CD8-positive, alpha-beta memory T cell (primary cell): ENCODE measurements around the gene DNASE1L2. TPM values are rescaled to one million over a fixed set of nuclear protein-coding genes. Genes with fewer than 3 reads are reported as not detected.

ENCODE experiments used
- CTCF ChIA-PET: fragments of 350-600 bp; sonication (Branson Sonifier 250); formaldehyde crosslinking; loops from one replicate; lab custom pipeline; 2021; ENCODE audit warnings: antibody characterized with exemption; lab: Charles Lee
- POLR2A ChIA-PET: fragments of 350-600 bp; sonication (Branson Sonifier 250); formaldehyde crosslinking; loops from one replicate; lab custom pipeline; 2021; ENCODE audit warnings: antibody characterized with exemption; lab: Charles Lee
- DNase-seq, 5 donors: peaks; one replicate each; pipeline versions ENCODE4 v3.0.0 to v3.0.0-alpha.2; 2020 to 2022; ENCODE audit warnings: mixed read lengths in 1 of 5
- H3K27ac ChIP-seq: one replicate; pipeline ENCODE4 v1.7.0; 2013; ENCODE audit warnings: low read depth, mild to moderate bottlenecking, low read length, moderate library complexity
- H3K27me3 ChIP-seq: 2 replicates; pipeline ENCODE4 v1.7.0; 2013; ENCODE audit warnings: low read length, mild to moderate bottlenecking; ENCODE audit not compliant: insufficient read depth, poor library complexity, severe bottlenecking
- H3K36me3 ChIP-seq: 2 replicates; pipeline ENCODE4 v1.7.0; 2013; ENCODE audit warnings: mild to moderate bottlenecking, low read length, moderate library complexity; ENCODE audit not compliant: insufficient read depth
- H3K4me1 ChIP-seq: 2 replicates; pipeline ENCODE4 v1.7.0; 2013; ENCODE audit warnings: mild to moderate bottlenecking, low read length, moderate library complexity; ENCODE audit not compliant: insufficient read depth
- H3K4me3 ChIP-seq: 2 replicates; pipeline ENCODE4 v1.7.0; 2013; ENCODE audit warnings: mild to moderate bottlenecking, low read length
- H3K9me3 ChIP-seq: 2 replicates; pipeline ENCODE4 v1.7.0; 2013; ENCODE audit warnings: mild to moderate bottlenecking, low read length
- H3K27ac Mint-ChIP-seq, 8 donors: one replicate each; pipeline ENCODE4 v1.8.0; 2020 to 2021; ENCODE audit warnings: mixed read lengths in 8 of 8, mild to moderate bottlenecking in 6 of 8, inconsistent platforms in 3 of 8, moderate library complexity in 3 of 8
- H3K27me3 Mint-ChIP-seq, 2 donors: one replicate each; pipeline ENCODE4 v1.8.0; 2020 to 2021; ENCODE audit warnings: mixed read lengths in 2 of 2, mild to moderate bottlenecking in 1 of 2, moderate library complexity in 1 of 2
- H3K36me3 Mint-ChIP-seq, 3 donors: one replicate each; pipeline ENCODE4 v1.8.0; 2020 to 2021; ENCODE audit warnings: mixed read lengths in 3 of 3, inconsistent platforms in 1 of 3, mild to moderate bottlenecking in 1 of 3
- H3K4me1 Mint-ChIP-seq, 3 donors: one replicate each; pipeline ENCODE4 v1.8.0; 2020 to 2021; ENCODE audit warnings: mixed read lengths in 3 of 3, inconsistent platforms in 1 of 3, mild to moderate bottlenecking in 1 of 3
- H3K4me3 Mint-ChIP-seq, 7 donors: one replicate each; pipeline ENCODE4 v1.8.0; 2020 to 2021; ENCODE audit warnings: mixed read lengths in 7 of 7, mild to moderate bottlenecking in 6 of 7, moderate library complexity in 4 of 7, inconsistent platforms in 2 of 7
- H3K9me3 Mint-ChIP-seq, 5 donors: one replicate each; pipeline ENCODE4 v1.8.0; 2020 to 2022; ENCODE audit warnings: mixed read lengths in 5 of 5, mild to moderate bottlenecking in 3 of 5, moderate library complexity in 2 of 5, inconsistent platforms in 1 of 5
- polyA plus RNA-seq: library from polyadenylated mRNA; unstranded; fragments of 300-500 nt; fragmentation: Illumina TruSeq; gene quantifications from one replicate; pipeline ENCODE4 v1.2.3, GENCODE V29; 2021
- total RNA-seq, 2 experiments: library from RNA; stranded (reverse); gene quantifications; one replicate each; pipeline ENCODE4 v1.2.3, GENCODE V29; 2021

DNASE1L2 gene
- total and polyA plus RNA-seq, 3 experiments from 2014 or later, result 1.4 to 1.5 TPM; not detected in 1

DNA sequence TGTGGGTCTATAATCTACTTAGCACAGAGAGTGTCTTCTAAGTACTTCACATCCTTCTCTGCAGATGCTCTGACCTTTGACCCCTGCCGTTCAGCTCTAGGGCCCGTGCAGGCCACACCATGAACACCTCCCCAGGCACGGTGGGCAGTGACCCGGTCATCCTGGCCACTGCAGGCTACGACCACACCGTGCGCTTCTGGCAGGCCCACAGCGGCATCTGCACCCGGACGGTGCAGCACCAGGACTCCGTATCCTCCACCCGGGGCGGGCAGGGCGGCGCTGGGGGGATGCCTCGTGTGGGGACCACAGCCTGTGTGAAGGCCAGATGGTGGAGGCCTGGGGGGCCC is 30.3 kb upstream of the DNASE1L2 start:
- H3K27ac Mint-ChIP-seq, result peak overlapping the region; percentile 46 to 90 (median 78)
- H3K36me3 ChIP-seq, result peaks cover 3% of the 10 kb centered on the region
- ChIA-PET POLR2A (interaction anchor here (0.7 to 2.5 kb wide), 4 partner anchors 9 to 241 kb away, joined by 3 to 20 read pairs (median 3); partner anchors contain the start of genes PGP and RPS2), CTCF (interaction anchor here (0.6 to 3.9 kb wide), 5 partner anchors 9 to 141 kb away, joined by 3 to 17 read pairs (median 4); partner anchors contain the start of genes ECI1 and PGP)
- H3K4me1 ChIP-seq, result peaks cover 17% of the 10 kb centered on the region
- peak overlapping the region; percentile 84 for H3K4me3 ChIP-seq
- H3K36me3 Mint-ChIP-seq, result peaks cover 0 to 30% (median 4%) of the 10 kb centered on the region in 3 donors
- DNase-seq, result no peak
- no peaks in the 10 kb centered on the region for H3K9me3 ChIP-seq
- no peaks in the 10 kb centered on the region for H3K9me3 Mint-ChIP-seq
- peaks cover 14 to 32% (median 21%) of the 10 kb centered on the region in 3 donors for H3K4me1 Mint-ChIP-seq
- H3K27ac ChIP-seq, result peak overlapping the region; percentile 81
- H3K4me3 Mint-ChIP-seq, result peak overlapping the region; percentile 70 to 95 (median 82)
- H3K27me3 Mint-ChIP-seq, result no peaks in the 10 kb centered on the region
- no peaks in the 10 kb centered on the region for H3K27me3 ChIP-seq

DNA sequence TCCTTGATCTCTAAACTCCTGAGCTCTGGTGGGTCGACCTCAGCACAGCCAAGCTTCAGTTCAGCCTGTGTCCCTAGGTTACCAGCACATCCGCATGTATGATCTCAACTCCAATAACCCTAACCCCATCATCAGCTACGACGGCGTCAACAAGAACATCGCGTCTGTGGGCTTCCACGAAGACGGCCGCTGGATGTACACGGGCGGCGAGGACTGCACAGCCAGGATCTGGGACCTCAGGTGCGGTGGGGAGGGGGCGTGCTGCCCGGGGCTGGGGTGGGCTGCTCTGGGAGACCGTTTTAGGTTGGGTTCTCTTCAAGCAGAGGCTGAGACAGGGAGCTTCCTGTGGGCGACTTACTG is 29.8 kb upstream of the DNASE1L2 start:
- Histone ChIP-seq H3K27me3 (no peaks in the 10 kb centered on the region), H3K36me3 (peaks cover 3% of the 10 kb centered on the region), H3K27ac (peak overlapping the region; percentile 81), H3K4me1 (peaks cover 17% of the 10 kb centered on the region), H3K9me3 (no peaks in the 10 kb centered on the region), H3K4me3 (peak overlapping the region; percentile 84)
- POLR2A ChIA-PET, result interaction anchor here (0.6 to 2.5 kb wide), 4 partner anchors 8 to 876 kb away, joined by 3 to 20 read pairs (median 4); partner anchors contain the start of gene PGP
- H3K9me3 Mint-ChIP-seq, result no peaks in the 10 kb centered on the region
- CTCF ChIA-PET, result interaction anchor here (0.6 to 3.9 kb wide), 4 partner anchors 12 to 140 kb away, joined by 4 to 17 read pairs (median 4); partner anchors contain the start of gene ECI1
- peaks cover 14 to 32% (median 21%) of the 10 kb centered on the region in 3 donors for H3K4me1 Mint-ChIP-seq
- H3K27ac Mint-ChIP-seq, result peak overlapping the region in 6 of 8 donors; percentile 22 to 90 (median 80)
- no peaks in the 10 kb centered on the region for H3K27me3 Mint-ChIP-seq
- no peak for DNase-seq
- H3K36me3 Mint-ChIP-seq, result peaks cover 0 to 30% (median 4%) of the 10 kb centered on the region in 3 donors
- peak overlapping the region; percentile 70 to 95 (median 82) for H3K4me3 Mint-ChIP-seq

GRCh38 chr16:2206780-2207433 is 29.3 kb upstream of the DNASE1L2 start:
- Histone ChIP-seq H3K4me1 (peaks cover 17% of the 10 kb centered on the region), H3K27ac (no peak overlapping the region), H3K4me3 (no peak overlapping the region), H3K36me3 (peaks cover 3% of the 10 kb centered on the region), H3K9me3 (no peaks in the 10 kb centered on the region), H3K27me3 (no peaks in the 10 kb centered on the region)
- Mint-ChIP-seq H3K9me3 (no peaks in the 10 kb centered on the region), H3K4me3 (peak overlapping the region; percentile 32 to 95 (median 74)), H3K27me3 (no peaks in the 10 kb centered on the region), H3K27ac (peak overlapping the region in 3 of 8 donors; percentile 21 to 90 (median 22)), H3K36me3 (peaks cover 0 to 33% (median 4%) of the 10 kb centered on the region in 3 donors), H3K4me1 (peaks cover 14 to 34% (median 21%) of the 10 kb centered on the region in 3 donors)
- POLR2A ChIA-PET, result interaction anchor here (0.6 to 2.5 kb wide), 3 partner anchors 8 to 876 kb away, joined by 3 to 20 read pairs (median 5); partner anchors contain the start of gene PGP
- CTCF ChIA-PET, result interaction anchor here (1.1 to 3.9 kb wide), 2 partner anchors 13 to 52 kb away, joined by 5 to 17 read pairs; no protein-coding TSS in a partner anchor
- DNase-seq, result no peak

DNA sequence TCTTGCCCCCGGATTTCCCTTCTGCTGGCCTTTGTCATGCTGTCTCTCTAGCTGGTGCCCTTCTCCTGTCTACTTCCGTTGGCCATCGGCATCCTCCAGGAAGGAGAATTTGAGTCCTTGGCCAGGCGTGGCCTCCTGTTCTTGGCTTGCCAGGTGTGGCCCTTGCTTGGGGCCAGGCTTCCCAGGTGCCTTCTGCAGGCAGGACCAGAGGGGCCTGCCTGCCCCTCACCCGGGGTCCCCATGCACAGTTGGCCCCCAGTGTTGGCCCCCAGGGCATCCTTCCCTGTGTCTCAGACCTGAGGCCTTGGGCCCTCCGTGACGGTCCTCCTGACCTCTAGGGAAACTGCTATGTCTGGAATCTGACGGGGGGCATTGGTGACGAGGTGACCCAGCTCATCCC is 28.4 kb upstream of the DNASE1L2 start:
- peaks cover 3% of the 10 kb centered on the region for H3K36me3 ChIP-seq
- no peaks in the 10 kb centered on the region for H3K27me3 Mint-ChIP-seq
- H3K9me3 Mint-ChIP-seq, result no peaks in the 10 kb centered on the region
- H3K27ac ChIP-seq, result no peak overlapping the region
- H3K4me1 Mint-ChIP-seq, result peaks cover 19 to 42% (median 25%) of the 10 kb centered on the region in 3 donors
- H3K9me3 ChIP-seq, result no peaks in the 10 kb centered on the region
- H3K4me3 ChIP-seq, result no peak overlapping the region
- DNase-seq, result no peak
- H3K4me1 ChIP-seq, result peaks cover 22% of the 10 kb centered on the region
- POLR2A ChIA-PET, result no interaction called here
- H3K36me3 Mint-ChIP-seq, result peaks cover 0 to 40% (median 4%) of the 10 kb centered on the region in 3 donors
- no peaks in the 10 kb centered on the region for H3K27me3 ChIP-seq
- peak overlapping the region in 3 of 8 donors; percentile 38 to 69 (median 61) for H3K27ac Mint-ChIP-seq
- peak overlapping the region in 4 of 7 donors; percentile 46 to 89 (median 55) for H3K4me3 Mint-ChIP-seq
- CTCF ChIA-PET, result no interaction called here

DNA sequence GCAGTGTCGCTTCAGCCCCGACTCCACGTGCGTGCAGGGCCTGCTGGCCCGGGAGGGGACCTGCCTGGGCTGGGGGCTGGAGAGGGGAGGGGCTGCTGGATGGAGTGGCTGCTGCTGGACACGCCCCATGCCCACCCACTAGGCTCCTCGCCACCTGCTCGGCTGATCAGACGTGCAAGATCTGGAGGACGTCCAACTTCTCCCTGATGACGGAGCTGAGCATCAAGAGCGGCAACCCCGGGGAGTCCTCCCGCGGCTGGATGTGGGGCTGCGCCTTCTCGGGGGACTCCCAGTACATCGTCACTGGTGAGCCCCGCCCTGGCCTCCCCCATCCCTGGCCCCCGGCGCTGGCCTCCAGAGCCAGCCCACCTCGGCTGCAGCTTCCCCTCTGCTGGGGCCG is 27.9 kb upstream of the DNASE1L2 start:
- no peaks in the 10 kb centered on the region for H3K27me3 ChIP-seq
- Mint-ChIP-seq H3K9me3 (no peaks in the 10 kb centered on the region), H3K4me3 (no peak overlapping the region), H3K27me3 (no peaks in the 10 kb centered on the region), H3K27ac (no peak overlapping the region), H3K36me3 (peaks cover 0 to 43% (median 4%) of the 10 kb centered on the region in 3 donors), H3K4me1 (peaks cover 24 to 46% (median 29%) of the 10 kb centered on the region in 3 donors)
- H3K4me1 ChIP-seq, result peaks cover 27% of the 10 kb centered on the region
- no peak overlapping the region for H3K4me3 ChIP-seq
- H3K27ac ChIP-seq, result no peak overlapping the region
- H3K36me3 ChIP-seq, result peaks cover 3% of the 10 kb centered on the region
- ChIA-PET POLR2A (no interaction called here), CTCF (no interaction called here)
- H3K9me3 ChIP-seq, result no peaks in the 10 kb centered on the region
- DNase-seq, result no peak

- ChIA-PET CTCF (no interaction called here), POLR2A (no interaction called here)
- Histone ChIP-seq H3K4me1 (peaks cover 31% of the 10 kb centered on the region), H3K9me3 (no peaks in the 10 kb centered on the region), H3K27me3 (no peaks in the 10 kb centered on the region), H3K4me3 (no peak overlapping the region), H3K36me3 (peaks cover 3% of the 10 kb centered on the region), H3K27ac (no peak overlapping the region)
- H3K27me3 Mint-ChIP-seq, result no peaks in the 10 kb centered on the region
- no peak for DNase-seq
- H3K36me3 Mint-ChIP-seq, result peaks cover 0 to 46% (median 4%) of the 10 kb centered on the region in 3 donors
- H3K4me1 Mint-ChIP-seq, result peaks cover 26 to 48% (median 34%) of the 10 kb centered on the region in 3 donors
- H3K9me3 Mint-ChIP-seq, result no peaks in the 10 kb centered on the region
- no peak overlapping the region for H3K27ac Mint-ChIP-seq
- no peak overlapping the region for H3K4me3 Mint-ChIP-seq
Measured at GRCh38 chr16:2208772-2209171, 27.5 kb upstream of the DNASE1L2 start.

- Histone ChIP-seq H3K27me3 (no peaks in the 10 kb centered on the region), H3K4me1 (peaks cover 31% of the 10 kb centered on the region), H3K27ac (no peak overlapping the region), H3K4me3 (no peak overlapping the region), H3K36me3 (peaks cover 3% of the 10 kb centered on the region), H3K9me3 (no peaks in the 10 kb centered on the region)
- no peaks in the 10 kb centered on the region for H3K27me3 Mint-ChIP-seq
- H3K4me1 Mint-ChIP-seq, result peaks cover 24 to 47% (median 32%) of the 10 kb centered on the region in 3 donors
- no peak for DNase-seq
- H3K27ac Mint-ChIP-seq, result no peak overlapping the region
- H3K36me3 Mint-ChIP-seq, result peaks cover 0 to 46% (median 4%) of the 10 kb centered on the region in 3 donors
- H3K9me3 Mint-ChIP-seq, result no peaks in the 10 kb centered on the region
- CTCF ChIA-PET, result no interaction called here
- POLR2A ChIA-PET, result no interaction called here
- H3K4me3 Mint-ChIP-seq, result no peak overlapping the region
Measured at GRCh38 chr16:2209258-2210008, 26.8 kb upstream of the DNASE1L2 start.
